ENCODE data around the gene TBC1D19.
"Not testable (repeated sequence)": the region's sequence is repeated elsewhere in the genome, so short reads cannot be mapped to it uniquely, and the experiment has no call there.

Gene TBC1D19

DNA sequence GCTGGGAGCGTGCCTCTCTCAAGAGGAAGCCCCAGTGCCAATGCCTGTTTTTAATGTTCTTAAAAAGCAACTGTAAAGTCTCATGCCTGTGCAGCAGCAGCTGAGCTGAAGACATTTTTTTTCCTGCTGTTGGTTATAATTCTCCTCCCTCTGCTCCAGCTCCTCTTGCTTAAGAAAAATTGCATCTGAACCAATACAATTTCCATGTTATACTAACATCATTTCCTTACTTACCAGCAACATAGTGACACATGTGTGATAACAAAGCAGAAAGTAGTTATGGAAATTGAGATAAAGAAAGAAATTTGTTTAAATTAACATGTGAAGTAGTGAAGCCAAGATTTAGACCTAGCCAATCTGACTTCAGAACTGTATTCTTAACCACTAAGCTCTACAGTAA is 101.4 kb downstream of the TBC1D19 start:
- DNase-seq (ENCODE audit: low spot score) = no peak

DNA sequence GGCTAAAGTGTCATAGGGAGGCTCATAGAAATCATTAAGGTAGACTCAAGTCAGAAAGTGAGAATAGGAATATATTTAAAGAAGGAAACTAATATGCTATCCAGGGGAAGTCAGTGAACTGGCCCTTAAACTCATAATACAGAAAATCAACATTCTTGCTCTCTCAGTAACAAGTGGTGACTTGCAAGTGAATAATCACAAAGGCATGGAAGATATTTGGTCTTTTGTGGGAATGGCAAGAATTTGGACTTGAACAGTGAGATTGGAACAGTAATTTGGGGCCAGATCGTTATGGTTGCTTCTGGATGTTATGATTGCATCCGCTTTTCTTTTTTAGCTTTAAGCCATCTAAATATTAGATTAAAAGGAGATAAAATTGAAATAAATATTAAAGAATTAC is 103.8 kb downstream of the TBC1D19 start:
- no peak for DNase-seq (ENCODE audit: low spot score)

DNA sequence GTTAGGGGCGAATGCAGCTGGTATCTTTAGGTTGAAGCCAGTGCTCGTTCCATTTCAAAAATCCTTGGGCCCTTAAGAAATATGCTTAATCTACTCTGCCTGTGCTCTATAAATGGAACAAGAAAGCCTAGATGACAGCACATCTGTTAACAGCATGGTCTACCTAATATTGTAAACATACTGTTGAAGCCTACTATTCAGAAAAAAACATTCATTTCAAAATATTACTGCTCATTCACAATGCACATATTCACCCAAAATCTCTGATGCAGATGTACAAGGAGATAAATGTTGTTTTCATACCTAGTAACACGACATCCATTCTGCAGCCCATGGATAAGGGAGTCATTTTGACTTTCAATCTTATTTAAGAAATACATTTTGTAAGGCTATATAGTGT is 106.6 kb downstream of the TBC1D19 start:
- DNase-seq (ENCODE audit: low spot score) = no peak

DNA sequence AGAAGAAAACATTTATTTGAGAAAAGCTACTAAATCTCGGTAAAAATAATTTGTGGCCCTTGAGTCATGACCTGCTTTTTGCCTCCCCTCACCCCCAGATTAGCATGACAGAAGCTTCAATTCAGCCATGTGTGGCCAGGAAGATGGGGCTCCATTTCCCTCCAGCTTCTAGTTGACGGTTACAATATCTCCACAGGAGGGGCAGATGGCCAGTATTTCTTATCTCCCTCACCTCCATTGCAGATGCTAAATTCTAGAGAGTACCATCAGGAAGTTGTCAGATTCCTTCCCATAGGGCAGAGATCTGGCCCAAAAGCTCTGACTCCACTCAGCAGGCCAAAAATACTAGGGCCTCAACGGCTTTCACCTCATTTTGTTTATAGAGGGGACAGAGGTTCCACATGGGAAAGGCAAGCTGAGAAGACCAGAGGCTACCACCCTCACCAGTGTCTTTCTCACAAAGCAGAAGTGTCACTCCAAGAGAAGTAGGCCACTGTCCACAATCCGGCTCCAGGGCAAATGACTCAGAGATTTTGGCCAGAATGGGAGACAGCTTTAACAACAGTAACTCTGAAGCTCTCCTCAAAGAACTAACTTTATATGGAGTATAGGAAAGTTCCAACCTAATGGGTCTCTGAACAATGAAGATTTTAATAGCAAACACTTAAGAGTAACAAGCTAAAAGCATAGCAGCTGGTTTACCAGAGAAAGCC is 108.3 kb downstream of the TBC1D19 start:
- no peak for DNase-seq (ENCODE audit: low spot score)

DNA sequence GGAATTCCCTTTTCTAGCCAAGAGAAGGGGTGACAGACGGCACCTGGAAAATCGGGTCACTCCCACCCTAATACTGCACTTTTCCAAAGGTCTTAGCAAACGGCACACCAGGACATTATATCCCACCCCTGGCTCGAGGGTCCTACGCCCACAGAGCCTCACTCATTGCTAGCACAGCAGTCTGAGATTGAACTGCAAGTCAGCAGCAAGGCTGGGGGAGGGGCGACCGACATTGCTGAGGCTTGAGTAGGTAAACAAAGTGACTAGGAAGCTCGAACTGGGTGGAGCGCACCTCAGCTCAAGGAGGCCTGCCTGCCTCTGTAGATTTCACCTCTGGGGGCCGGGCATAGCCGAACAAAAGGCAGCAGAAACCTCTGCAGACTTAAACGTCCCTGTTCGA is 110.2 kb downstream of the TBC1D19 start:
- not testable (repeated sequence) for DNase-seq (ENCODE audit: low spot score)

DNA sequence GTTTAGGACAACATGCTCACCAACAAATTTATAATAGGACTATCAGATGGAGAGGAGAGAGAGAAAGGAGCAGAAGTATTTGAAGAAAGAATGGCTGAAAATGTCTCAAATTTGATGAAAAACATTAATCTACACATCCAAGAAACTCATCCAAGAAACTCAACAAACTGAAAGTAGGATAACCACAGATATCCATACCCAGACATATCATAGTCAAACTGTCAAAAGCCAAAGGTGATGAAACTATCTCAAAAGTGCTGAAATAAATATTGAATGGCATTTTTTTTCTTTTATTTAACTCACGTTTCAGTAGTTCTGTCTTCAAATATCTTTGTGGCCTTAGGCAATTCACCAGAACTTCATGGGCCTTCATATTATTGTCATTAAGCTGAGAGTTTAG is 116.2 kb downstream of the TBC1D19 start:
- DNase-seq (ENCODE audit: low spot score) = no peak

DNA sequence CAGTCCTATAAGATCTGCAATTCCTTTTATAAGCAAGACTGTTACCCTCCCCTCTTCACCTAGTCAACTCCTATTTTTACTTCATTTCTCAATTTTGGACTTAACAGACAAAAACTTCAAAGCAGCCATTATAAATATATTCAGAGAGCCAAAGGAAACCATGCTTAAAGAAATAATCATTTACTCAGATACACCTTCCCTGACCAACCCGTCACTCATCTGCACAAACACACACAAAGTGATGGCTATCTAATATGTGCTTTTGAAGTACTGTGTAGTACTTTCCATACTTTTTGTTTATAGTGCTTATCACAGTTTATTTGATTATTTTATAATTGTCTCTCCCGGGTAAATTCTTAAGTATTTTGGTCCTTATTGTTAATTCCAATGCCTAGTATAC is 117.2 kb downstream of the TBC1D19 start:
- no peak for DNase-seq (ENCODE audit: low spot score)

DNA sequence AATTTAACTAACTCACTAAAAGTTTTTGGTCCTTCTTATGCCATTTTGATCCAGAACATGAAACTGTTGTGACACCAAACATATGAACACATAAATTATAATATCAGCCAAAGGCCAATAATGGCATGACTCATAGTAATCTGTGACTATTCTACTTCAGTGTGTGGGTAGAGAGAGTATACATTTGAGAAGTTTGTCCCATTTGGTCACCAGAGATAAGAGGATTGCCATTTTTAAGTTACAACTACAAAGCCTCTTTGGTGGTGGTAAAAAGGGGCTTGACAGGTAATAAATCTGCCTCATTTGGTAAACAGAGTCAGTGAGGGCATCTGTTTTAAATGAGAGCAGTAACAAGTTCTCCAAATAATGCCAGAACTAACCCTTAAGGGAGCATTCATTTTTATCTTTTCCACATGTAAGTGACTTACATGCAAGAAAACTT is 117.9 kb downstream of the TBC1D19 start:
- DNase-seq (ENCODE audit: low spot score) = no peak

DNA sequence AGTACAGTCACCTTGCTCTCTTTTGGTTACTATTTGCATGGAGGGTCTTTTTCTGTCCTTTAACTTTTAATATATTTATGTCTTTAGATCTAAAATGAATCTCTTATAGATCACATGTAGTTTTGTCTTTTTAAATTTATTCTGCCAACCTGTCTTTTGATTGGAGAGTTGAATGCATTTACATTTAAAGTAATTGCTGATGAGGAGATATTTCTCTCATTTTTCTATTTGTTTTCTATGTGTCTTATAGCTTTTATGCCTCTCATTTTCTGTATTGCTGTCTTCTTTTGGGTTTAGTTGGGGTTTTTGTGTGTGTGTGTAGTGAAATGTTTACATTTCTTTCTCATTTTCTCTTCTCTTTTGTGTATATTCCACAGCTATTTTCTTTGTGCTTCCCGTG is 123.5 kb downstream of the TBC1D19 start:
- DNase-seq (ENCODE audit: low spot score) = no peak

DNA sequence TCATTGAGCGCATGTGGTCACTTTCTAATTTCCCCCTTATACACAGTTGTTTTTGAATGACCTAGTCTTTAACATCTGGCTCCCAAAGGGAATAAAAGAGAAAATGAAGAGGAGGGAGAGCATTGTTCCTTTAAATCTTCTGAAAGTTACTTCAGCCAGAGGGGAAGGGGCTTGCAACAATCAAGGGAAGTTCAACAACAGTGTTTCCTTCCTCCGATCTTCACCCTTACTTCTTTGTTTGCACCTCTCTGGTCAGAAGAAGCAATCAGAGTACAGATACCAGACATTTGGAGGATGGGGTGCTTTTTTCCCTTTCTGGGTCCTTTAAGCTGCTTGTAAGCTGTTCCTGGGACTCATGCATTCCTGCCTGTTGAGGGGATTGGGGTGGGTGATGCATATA is 125.4 kb downstream of the TBC1D19 start:
- no peak for DNase-seq (ENCODE audit: low spot score)

DNA sequence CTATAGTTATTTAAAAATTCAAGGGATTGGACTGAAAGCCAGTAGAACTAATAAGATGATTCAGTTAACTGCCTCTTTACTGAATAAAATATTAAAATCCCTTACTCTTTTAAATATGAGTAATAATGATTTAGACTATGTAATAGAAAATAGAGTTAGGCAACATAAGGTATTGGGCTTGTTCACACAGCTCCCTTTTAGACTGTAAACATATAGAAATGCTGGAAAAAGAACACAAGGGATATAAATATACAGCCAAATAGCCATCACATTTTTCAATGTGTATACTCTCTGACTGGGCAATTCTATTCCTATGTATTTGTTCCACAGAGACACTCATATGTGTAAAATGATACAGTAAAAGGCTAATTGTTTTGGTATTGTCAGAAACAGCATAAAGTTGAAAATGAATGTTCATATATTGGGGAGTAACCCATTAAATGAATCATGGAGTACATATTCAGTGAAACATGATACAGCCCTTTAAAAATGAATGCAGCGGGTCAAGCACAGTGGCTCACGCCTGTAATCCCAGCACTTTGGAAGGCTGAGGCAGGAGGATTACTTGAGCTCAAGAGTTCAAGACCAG is 129.8 kb downstream of the TBC1D19 start:
- DNase-seq (ENCODE audit: low spot score) = no peak

DNA sequence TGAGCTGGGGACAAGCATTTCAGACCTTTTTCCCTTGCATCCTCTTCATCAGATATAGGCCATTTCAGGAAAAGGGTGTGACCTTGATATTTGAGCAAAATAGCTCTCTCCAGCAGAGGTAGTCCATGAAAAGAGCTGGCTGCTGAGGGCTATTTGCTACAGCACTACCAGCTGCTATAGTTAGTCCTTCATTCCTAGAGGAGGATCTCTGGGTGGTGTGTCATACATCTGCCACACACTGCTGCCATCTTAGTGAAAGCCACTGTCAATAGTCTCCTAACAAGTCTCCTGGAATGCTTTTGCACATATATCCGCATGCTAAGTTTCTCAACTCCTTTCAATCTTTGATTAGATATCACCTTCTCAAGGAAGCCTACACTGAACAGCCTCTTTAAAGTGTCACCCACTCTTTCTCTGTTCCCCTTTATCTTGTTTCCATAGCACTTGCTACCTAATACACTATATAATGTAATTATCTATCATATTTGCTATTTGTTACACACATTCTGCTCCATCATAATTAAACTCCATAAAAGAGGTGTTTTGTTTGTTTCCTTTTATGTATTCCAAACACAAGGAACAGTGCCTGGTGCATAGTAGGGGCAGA is 131.9 kb downstream of the TBC1D19 start:
- DNase-seq (ENCODE audit: low spot score) = no peak

DNA sequence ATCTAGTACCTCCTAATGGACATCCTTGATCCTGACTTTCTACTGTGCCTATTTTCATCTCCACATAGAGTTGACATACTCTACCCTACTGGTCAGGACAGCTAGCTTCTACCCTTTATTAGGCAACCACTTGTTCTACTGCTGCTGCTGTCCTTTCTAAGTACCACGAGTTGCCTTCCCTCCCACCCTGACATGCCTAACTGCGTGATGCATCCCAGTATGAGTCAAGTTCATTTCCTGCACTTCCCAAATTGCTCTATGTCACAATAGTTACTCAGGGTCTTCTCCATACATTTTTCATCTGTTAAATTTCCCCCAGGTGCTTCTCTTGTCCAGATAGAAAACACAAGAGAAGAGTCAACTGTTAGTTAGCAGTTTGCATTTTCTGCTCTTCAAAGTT is 133.4 kb downstream of the TBC1D19 start:
- DNase-seq (ENCODE audit: low spot score) = no peak

DNA sequence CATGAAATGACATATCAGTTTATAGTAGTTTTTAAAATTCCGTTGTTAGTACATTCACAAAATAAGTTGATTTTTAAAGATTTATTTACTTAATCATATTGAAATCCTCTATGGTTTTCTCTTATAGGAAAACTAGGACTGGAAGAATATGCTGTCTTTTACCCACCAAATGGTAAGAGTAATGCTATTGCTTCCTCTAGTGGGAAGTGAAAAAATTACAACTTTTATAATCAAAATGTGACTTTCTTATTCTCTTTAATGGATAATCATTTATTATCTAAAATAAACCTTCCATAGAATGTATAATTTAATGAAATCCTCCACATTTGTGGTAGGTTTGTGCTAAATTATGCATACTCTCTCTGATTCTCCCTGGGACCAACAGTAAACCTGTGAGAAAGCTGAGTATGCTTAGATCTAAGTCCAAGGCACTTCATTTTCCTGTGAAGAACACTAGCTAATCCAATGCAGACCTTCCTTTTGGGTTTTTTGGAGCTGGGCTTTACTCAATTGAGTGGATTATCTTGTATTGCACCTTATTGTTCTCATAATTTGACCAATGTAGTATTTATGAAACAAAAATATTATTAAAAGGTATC is 136.2 kb downstream of the TBC1D19 start:
- no peak for DNase-seq (ENCODE audit: low spot score)

DNA sequence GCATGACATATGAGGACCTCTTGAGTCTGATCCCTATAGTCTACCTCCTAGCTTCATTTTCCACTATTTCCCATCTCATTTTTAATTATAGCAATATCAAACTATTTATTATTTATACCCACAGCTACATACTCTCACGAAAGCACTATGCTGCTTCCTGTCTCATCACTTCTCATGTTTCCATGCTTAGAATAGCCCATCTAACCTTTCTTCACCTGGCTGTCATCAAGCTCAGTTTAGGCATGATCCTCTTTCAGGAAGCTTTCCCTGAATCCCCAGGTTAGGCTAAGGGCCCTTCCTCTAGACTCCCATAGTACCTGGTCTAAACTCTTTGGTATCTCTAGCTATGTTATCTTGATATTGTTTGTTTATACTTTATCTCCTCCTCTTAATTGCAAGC is 137.8 kb downstream of the TBC1D19 start:
- DNase-seq (ENCODE audit: low spot score) = no peak

DNA sequence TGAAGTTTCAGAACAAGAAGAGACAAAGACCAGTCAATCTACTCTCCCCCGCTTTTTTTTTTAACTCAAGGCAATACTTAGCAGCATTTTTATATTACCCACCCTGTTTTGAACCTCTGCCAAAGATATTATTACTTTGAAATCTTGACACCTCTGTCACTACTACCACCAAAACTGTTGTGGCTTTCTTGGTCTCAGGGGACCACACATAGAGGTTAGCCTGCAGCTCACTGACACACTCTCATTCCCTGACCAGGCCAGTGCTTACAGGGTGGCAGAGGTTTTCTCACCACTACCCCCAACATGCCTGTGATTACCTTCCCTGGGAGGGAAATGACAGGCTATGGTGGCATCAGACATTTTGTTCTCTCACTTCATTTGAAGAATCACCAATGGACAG is 139.3 kb downstream of the TBC1D19 start:
- DNase-seq (ENCODE audit: low spot score) = peak; percentile 48

DNA sequence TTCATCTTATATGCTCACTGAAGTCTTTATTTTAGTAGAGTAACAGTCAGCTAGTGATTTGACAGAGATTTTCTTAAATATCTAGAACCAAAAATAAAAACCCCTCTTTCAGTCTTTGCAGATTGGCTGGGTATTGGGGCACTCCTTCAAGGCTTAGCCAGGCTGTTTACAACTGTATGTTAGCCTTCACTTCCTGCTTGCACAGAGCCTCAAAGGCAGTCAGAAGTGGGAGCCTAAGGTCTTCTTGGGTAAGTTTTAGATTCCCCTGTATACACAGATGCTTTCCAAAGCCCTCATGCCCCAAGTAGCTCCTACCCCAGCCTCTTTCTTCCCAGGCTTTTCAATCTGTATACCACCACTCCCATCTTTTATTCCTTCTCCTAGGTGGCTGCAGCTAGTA is 140.7 kb downstream of the TBC1D19 start:
- DNase-seq (ENCODE audit: low spot score) = no peak

DNA sequence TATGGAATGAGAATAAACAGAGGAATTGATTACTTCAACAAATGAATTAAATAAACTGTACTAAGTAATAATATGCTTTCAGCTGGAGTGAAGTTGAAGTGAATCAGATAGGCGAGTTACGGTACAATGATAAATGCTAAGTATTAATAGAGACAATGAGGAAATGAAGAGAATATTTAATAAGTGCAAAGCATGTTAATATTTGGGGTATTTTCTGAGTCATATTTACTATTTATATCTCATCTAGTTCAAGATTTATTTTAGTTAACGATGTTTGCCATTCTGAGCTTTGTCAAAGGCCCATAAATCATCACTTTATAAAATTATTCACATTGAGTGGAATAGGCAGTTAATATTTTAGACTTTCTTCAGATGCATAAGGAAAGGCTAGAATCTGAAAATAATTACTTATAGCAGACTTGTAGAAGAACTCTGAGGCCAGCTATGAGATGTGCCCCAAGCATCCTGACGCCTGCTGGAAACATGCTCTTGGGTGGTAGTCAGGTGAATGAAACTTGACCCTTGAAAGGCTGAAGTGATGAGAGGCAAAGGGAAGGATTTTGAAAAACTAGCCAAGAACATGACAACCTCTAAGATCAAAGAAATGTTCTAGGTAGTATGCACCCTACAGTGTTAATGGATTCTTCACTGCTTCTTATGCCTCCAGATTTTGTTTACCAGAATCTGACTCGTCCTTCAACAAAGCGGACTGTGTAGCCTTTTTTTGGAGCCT is 142.9 kb downstream of the TBC1D19 start:
- DNase-seq (ENCODE audit: low spot score) = no peak

DNA sequence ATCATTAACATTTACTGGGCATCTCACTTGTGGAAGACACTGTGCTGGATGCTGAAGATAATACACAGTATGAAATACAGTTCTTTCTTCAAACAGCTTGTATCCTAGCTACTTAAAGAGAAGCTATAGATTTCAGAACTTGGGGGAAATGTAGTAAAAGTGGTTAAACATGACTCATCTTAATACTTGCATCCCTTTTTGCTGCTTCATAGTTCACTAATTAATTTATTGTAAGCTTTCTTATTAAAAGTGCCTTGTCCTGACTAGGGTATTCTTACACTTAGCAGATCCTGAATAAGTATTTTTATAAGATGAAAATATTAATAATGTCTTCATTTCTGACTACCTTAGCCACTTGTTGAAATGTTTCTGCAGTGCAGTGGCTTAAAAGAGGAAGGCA is 144.0 kb downstream of the TBC1D19 start:
- no peak for DNase-seq (ENCODE audit: low spot score)

DNA sequence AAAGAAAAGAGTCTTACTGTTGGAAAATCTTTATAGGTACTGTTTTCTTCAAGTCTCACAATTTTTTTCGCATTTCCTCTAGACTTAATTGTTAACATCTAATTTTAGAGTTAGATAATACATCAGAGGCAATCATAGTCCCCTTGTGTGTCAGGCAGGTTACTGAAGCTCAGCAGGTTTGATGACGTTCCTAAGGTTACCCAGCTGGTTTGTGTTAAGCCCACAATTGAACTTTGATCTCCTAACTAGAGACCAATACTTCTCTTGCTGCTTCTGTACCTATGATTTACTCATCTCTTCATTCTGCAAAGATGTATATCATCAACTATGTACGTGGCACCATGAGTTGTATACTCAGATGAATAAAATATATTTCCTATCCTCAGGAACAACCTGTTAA is 145.1 kb downstream of the TBC1D19 start:
- no peak for DNase-seq (ENCODE audit: low spot score)

DNA sequence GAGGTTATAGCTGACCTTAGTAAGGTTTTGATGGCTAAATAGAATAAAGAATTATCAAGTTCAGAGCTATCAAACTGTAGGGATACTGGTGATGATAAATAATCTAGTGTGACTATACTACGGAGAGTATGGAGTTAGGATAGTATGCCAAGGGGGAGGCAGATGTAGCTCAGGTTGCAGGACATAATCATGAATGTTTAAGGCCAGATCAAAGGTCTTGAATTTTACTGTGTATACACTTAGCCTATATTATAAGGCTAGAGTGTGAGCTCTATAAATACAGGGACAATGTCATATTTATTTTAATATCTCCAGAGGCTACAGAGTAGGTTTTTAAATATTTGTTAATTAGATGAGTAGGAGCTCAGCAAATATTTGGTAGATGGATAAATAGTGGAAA is 145.7 kb downstream of the TBC1D19 start:
- no peak for DNase-seq (ENCODE audit: low spot score)

DNA sequence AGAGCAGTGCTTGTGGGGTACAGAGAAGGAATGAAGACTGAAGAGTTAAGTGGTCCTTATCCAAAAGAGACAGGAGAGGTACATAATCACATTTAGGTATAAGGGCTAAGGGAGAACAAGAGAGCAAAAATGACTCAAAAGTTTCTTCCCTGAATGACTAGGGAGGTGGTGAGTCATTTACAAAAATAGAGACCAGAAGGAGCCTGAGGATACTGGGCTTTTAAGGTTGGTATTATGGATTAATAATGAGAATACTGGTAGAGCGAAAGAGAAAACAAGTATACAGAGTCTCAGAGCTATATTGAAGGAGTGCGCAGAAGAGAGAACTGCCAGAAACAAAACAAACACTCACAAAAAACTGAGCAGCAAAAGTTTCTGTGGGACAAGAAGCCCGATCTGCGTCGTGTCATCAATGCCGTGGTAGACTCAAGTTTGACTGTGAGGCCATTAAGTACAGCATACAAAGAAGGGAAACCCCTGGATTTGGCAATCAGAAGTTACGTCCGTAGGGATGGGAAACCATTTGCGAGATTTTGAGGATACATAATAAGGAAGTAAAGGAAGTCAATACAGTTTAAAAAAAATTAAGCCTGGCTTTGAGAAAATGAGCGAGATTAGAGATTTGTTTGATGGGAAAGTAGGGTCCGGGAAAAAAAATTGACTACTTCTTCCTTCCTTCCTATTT is 147.6 kb downstream of the TBC1D19 start:
- no peak for DNase-seq (ENCODE audit: low spot score)
